Mesendoderm (in vitro differentiated cells): ENCODE measurements around the gene ACSL3.

ENCODE experiments used
- DNase-seq: peaks from one replicate; pipeline ENCODE4 v3.0.0; 2013
- H2AK5ac ChIP-seq: 2 replicates; pipeline ENCODE4 v1.6.1; 2013; ENCODE audit warnings: low read length, inconsistent platforms
- H2BK120ac ChIP-seq: 2 replicates; pipeline ENCODE4 v1.6.1; 2013; ENCODE audit warnings: low read depth, mild to moderate bottlenecking, low read length, moderate library complexity, mixed read lengths
- H2BK15ac ChIP-seq: replicated peaks from 2 replicates; pipeline ENCODE4 v1.6.1; 2013; ENCODE audit warnings: low read depth, mild to moderate bottlenecking, moderate library complexity
- H2BK5ac ChIP-seq: 2 replicates; pipeline ENCODE4 v1.6.1; 2013; ENCODE audit warnings: low read length, inconsistent platforms
- H3K18ac ChIP-seq: 2 replicates; pipeline ENCODE4 v1.6.1; 2013; ENCODE audit warnings: mild to moderate bottlenecking, low read length, mixed read lengths
- H3K23ac ChIP-seq: one replicate; pipeline ENCODE4 v1.6.1; 2013; ENCODE audit warnings: low read length
- H3K27ac ChIP-seq: 2 replicates; pipeline ENCODE4 v1.5.1; 2013; ENCODE audit warnings: low read depth, mild to moderate bottlenecking, inconsistent platforms, low read length, moderate library complexity
- H3K27me3 ChIP-seq: 2 replicates; pipeline ENCODE4 v1.6.1; 2013; ENCODE audit warnings: low read length, control low read depth, mild to moderate bottlenecking, inconsistent platforms; ENCODE audit not compliant: insufficient read depth, poor library complexity
- H3K36me3 ChIP-seq: 2 replicates; pipeline ENCODE4 v1.6.1; 2013; ENCODE audit warnings: low read length, inconsistent platforms; ENCODE audit not compliant: control insufficient read depth, insufficient read depth
- H3K4ac ChIP-seq: one replicate; pipeline ENCODE4 v1.6.1; 2013; ENCODE audit warnings: low read depth, mild to moderate bottlenecking, low read length, moderate library complexity
- H3K4me1 ChIP-seq: 2 replicates; pipeline ENCODE4 v1.6.1; 2013; ENCODE audit warnings: low read depth, low read length, inconsistent platforms; ENCODE audit not compliant: control insufficient read depth
- H3K4me2 ChIP-seq: 2 replicates; pipeline ENCODE4 v1.6.1; 2013; ENCODE audit warnings: low read length
- H3K4me3 ChIP-seq: 2 replicates; pipeline ENCODE4 v1.5.1; 2013; ENCODE audit warnings: mild to moderate bottlenecking, low read length
- H3K56ac ChIP-seq: one replicate; pipeline ENCODE4 v1.6.1; 2013; ENCODE audit warnings: low read length
- H3K79me1 ChIP-seq: 2 replicates; pipeline ENCODE4 v1.6.1; 2013; ENCODE audit warnings: low read length, inconsistent platforms
- H3K79me2 ChIP-seq: 2 replicates; pipeline ENCODE4 v1.6.1; 2013; ENCODE audit warnings: mild to moderate bottlenecking, low read length; ENCODE audit not compliant: control insufficient read depth, insufficient read depth
- H3K9ac ChIP-seq: 2 replicates; pipeline ENCODE4 v1.6.1; 2013; ENCODE audit warnings: low read length, inconsistent platforms
- H4K5ac ChIP-seq: one replicate; pipeline ENCODE4 v1.6.1; 2013; ENCODE audit warnings: low read length
- H4K8ac ChIP-seq: one replicate; pipeline ENCODE4 v1.6.1; 2013; ENCODE audit warnings: low read depth, mild to moderate bottlenecking, control low read depth, low read length, moderate library complexity
- WGBS: extraction: QIAGEN DNeasy Blood & Tissue Kit; methylation state at CpG from one replicate; pipeline ENCODE4 v1.1.7; 2013; ENCODE audit warnings: low lambda C conversion rate, missing lambda C conversion rate; ENCODE audit not compliant: insufficient coverage; ENCODE audit errors: extremely low coverage; 5-methylcytosine and 5-hydroxymethylcytosine counted together

The ACSL3 gene

DNA sequence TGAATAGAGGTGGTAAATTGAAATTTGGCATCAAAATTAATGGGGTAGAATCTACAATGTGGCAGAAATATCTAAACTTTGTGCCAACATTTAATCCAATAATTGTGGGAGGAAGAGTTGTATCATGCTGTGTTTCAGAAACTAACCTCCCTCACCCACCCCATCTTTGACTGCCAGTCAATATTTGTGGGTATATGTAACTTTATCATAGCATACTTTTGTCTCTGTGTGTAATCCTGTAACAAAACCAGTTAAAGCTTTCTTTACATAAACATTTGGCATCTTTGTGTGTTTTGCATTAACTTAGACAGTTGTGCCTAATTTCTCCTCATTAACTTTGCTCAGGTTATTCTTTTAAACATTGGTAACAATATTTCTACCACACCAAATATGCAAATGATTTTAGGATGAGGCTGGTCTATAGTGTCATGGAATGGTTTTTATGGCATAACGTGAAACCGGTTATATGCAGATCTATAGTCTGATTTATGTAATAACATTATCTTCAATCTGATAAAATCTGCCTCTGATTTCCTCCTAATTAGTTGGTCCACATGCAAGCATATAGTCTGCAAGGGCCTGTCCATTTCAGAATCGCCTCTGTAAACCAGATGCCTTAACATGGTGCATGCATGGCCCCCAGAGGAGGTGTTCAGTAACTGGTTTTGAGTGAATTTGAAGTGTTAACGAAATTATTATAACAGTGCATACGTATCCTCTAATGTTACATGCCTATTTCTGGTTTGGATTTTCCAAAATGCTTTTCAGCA is 84.3 kb downstream of the ACSL3 start:
- Histone ChIP-seq H3K4me2 (no peak overlapping the region), H3K4ac (no peak overlapping the region), H2AK5ac (no peak overlapping the region), H3K18ac (no peak overlapping the region), H4K8ac (no peak overlapping the region), H3K36me3 (no peaks in the 10 kb centered on the region), H3K79me1 (no peaks in the 10 kb centered on the region), H2BK5ac (no peak overlapping the region), H3K56ac (no peak overlapping the region), H2BK120ac (no peak overlapping the region), H3K79me2 (no peaks in the 10 kb centered on the region), H3K9ac (no peak overlapping the region), H3K23ac (no peak overlapping the region), H3K4me1 (no peaks in the 10 kb centered on the region), H3K4me3 (no peak overlapping the region), H3K27ac (no peak overlapping the region), H3K27me3 (no peaks in the 10 kb centered on the region), H2BK15ac (no peak overlapping the region), H4K5ac (no peak overlapping the region)
- DNase-seq: no peak
- WGBS: no CpG with 5 or more reads among the region's 5 CpGs

DNA sequence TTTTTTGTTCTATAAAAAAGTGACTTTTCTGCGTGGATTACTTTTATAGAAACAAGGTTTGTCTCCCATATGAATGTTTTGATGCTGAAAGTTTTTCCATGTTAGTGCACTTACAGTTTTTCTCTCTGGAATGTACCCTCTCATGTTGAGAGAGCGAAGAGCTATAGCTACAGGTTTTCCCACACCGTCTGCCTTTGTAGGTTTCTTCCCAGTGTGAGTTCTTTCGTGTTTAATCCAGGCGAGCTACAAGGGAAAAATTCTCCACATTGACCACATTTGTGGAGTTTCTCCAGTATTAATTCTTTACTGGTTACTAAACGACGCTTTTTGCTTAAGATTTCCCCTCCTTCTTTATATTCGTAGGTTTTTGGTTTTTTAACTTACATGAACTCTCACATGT is 85.1 kb downstream of the ACSL3 start:
- no peak overlapping the region for H4K5ac ChIP-seq
- WGBS: no CpG with 5 or more reads among the region's 8 CpGs

GRCh38 chr2:222946700-222947287 is 86.0 kb downstream of the ACSL3 start:
- no peaks in the 10 kb centered on the region for H3K79me2 ChIP-seq
- H3K27me3 ChIP-seq: no peaks in the 10 kb centered on the region
- no peak overlapping the region for H2BK15ac ChIP-seq
- no peak overlapping the region for H4K5ac ChIP-seq
- H3K36me3 ChIP-seq: no peaks in the 10 kb centered on the region
- no CpG with 5 or more reads among the region's 7 CpGs for WGBS
- H2BK120ac ChIP-seq: no peak overlapping the region
- H3K56ac ChIP-seq: no peak overlapping the region
- peak; percentile 21 for DNase-seq
- no peak overlapping the region for H3K4ac ChIP-seq
- no peak overlapping the region for H3K4me3 ChIP-seq
- H3K9ac ChIP-seq: no peak overlapping the region
- no peak overlapping the region for H4K8ac ChIP-seq
- H3K18ac ChIP-seq: no peak overlapping the region
- H3K79me1 ChIP-seq: no peaks in the 10 kb centered on the region
- no peak overlapping the region for H2BK5ac ChIP-seq
- no peak overlapping the region for H3K4me2 ChIP-seq
- no peaks in the 10 kb centered on the region for H3K4me1 ChIP-seq
- H3K23ac ChIP-seq: no peak overlapping the region
- H3K27ac ChIP-seq: no peak overlapping the region
- H2AK5ac ChIP-seq: no peak overlapping the region

More for the DNA sequence above, 85.1 kb downstream of the ACSL3 start:
- Histone ChIP-seq H2AK5ac (no peak overlapping the region), H3K18ac (no peak overlapping the region), H3K36me3 (no peaks in the 10 kb centered on the region), H3K56ac (no peak overlapping the region), H3K9ac (no peak overlapping the region), H3K4me3 (no peak overlapping the region), H3K79me2 (no peaks in the 10 kb centered on the region), H2BK120ac (no peak overlapping the region), H3K4ac (no peak overlapping the region), H2BK5ac (no peak overlapping the region), H3K4me2 (no peak overlapping the region), H3K27me3 (no peaks in the 10 kb centered on the region), H3K4me1 (no peaks in the 10 kb centered on the region), H2BK15ac (no peak overlapping the region), H3K23ac (no peak overlapping the region), H3K27ac (no peak overlapping the region), H3K79me1 (no peaks in the 10 kb centered on the region), H4K8ac (no peak overlapping the region)
- DNase-seq: peak; percentile 28

GRCh38 chr2:222949073-222949472 is 88.2 kb downstream of the ACSL3 start:
- Histone ChIP-seq H2BK15ac (no peak overlapping the region), H3K36me3 (no peaks in the 10 kb centered on the region), H3K4me2 (no peak overlapping the region), H3K79me2 (no peaks in the 10 kb centered on the region), H3K27me3 (no peaks in the 10 kb centered on the region), H3K4ac (no peak overlapping the region), H3K4me3 (no peak overlapping the region), H4K8ac (no peak overlapping the region), H3K18ac (no peak overlapping the region), H3K56ac (no peak overlapping the region), H2BK120ac (no peak overlapping the region), H3K23ac (no peak overlapping the region), H3K79me1 (no peaks in the 10 kb centered on the region), H4K5ac (no peak overlapping the region), H3K27ac (no peak overlapping the region), H2AK5ac (no peak overlapping the region), H2BK5ac (no peak overlapping the region), H3K4me1 (no peaks in the 10 kb centered on the region), H3K9ac (no peak overlapping the region)
- whole genome bisulfite sequencing: no CpG with 5 or more reads among the region's 1 CpG
- no peak for DNase-seq

GRCh38 chr2:222949690-222950323 is 89.0 kb downstream of the ACSL3 start:
- Histone ChIP-seq H2AK5ac (no peak overlapping the region), H3K4me1 (no peaks in the 10 kb centered on the region), H3K4me2 (no peak overlapping the region), H3K27ac (no peak overlapping the region), H3K56ac (no peak overlapping the region), H4K5ac (no peak overlapping the region), H3K18ac (no peak overlapping the region), H3K36me3 (no peaks in the 10 kb centered on the region), H3K27me3 (no peaks in the 10 kb centered on the region), H3K79me1 (no peaks in the 10 kb centered on the region), H3K79me2 (no peaks in the 10 kb centered on the region), H2BK15ac (no peak overlapping the region), H3K4me3 (no peak overlapping the region), H2BK5ac (no peak overlapping the region), H4K8ac (no peak overlapping the region), H3K23ac (no peak overlapping the region), H3K9ac (no peak overlapping the region), H2BK120ac (no peak overlapping the region), H3K4ac (no peak overlapping the region)
- no CpG with 5 or more reads among the region's 3 CpGs for WGBS
- no peak for DNase-seq
